Measurements from ENCODE around the gene ORC3.

The ORC3 gene

DNA sequence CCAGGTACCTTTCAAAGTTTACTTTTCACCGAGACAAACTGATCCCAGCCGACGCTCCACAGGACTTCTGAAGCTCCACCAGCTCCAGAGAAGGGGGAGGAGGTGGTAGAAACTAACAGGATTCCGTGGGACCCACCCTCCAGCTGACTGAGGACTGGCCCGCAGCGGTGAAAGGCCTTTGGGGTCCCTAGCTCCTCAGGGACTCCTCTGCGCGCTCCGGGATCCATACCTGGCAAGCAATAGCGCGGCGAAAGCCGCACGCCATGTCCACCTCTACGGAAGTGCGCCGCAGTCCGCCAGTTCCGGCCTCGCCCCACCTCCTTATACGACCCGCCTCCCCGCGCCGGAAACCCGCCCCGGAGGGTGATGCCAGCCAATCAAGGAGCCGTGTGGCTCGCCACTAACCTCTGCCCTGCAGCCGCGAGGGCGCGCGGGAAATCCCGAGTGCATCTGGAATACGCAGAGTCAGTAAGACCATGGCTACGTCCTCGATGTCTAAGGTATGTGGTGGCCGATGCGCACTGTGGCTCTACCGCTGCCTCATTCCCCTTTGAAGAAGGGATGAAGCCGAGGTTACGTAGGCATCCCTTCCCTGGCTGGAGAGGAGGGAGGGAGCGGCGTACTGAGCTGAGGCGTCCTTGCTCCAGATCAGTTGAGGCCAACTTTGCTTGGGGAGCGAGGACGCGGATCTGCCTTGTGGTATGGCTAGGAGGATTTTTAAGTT, at the start of gene ORC3, which contains the start of gene RARS2:
Gene ORC3, plus strand, starts transcription at position 443 of the 724 bp plus-strand sequence. Its CDS starts 34 bp downstream, at position 477.
Gene RARS2, minus strand, starts transcription at position 295 of the 724 bp plus-strand sequence. Its CDS starts 30 bp downstream, at position 265.
- in situ Hi-C loops (cut with MboI; ENCODE audit: low sequenced_read_pairs): no loop called here

GRCh38 chr6:87540539-87540938, 49.4 kb upstream of the ORC3 start:
- in situ Hi-C loops (cut with MboI; ENCODE audit: low sequenced_read_pairs): no loop called here

DNA sequence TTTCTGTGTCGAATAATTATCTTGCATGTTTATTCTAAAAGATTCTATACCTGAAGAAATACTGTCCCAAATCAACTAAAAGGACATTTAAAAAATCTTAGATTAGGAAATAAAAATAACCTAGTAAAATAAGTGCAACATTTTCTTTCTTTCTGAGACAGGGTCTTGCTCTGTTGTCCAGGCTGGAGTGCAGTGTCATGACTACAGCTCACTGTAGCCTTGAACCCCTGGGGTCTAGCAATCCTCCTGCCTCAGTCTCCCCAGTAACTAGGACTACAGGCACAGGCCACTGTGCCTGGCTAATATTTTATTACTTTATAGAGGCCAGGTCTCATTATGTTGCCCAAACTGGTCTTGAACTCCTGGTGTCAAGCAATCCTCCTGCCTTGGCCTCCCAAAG, 48.9 kb upstream of the ORC3 start:
- in situ Hi-C loops (cut with MboI; ENCODE audit: low sequenced_read_pairs): no loop called here

DNA sequence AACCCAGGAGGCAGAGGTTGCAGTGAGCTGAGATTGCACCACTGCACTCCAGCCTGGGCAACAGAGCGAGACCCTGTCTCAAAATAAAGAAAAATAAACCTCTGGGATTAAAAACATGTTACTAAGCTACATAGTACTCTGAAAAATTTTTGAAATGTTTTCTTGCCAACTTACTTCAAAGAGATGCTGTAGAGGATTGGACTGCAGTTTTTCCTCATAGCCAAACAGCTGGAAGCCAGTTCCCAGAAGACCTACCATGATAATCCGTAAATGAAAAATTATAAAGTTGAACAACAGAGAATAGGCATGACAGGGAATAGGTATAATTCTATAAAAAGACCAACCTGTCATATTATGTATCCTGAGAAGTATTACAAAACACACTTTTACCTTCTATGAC, 48.2 kb upstream of the ORC3 start:
- in situ Hi-C loops (cut with MboI; ENCODE audit: low sequenced_read_pairs): no loop called here

DNA sequence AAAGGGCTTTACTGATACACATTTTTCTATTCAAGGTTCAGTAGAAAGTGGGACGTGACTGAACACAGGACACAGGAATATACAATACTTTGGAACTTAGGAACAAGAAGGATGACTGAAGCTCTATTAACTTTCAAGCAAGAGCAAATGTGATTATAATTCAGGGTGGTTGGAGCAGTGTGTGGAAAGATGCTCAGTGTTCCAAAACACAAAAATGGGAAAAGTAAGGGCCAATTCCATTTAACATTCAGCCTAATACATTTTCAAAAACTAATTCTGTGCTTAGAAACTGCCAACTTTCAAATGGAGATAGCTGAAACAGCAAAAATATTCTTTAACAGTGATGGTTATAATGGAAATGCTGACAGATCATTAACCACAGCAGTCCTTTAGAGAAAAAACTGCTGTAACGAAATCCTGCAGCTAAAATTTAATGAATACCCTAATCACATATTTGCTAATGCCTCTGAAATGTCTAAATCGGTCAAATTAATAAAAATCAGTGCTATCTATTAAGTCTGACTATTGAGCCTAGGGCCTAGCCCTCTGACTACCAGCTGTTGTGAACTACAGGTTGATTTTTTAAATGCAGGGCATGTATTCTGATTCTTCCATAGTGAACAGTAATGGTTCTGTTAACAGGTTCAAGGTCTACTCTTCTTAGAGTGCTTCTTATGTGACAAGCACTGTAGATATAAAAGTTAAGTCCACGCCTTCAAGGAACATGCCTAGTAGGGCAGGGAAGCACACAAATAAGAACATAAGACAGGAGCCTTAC, 46.0 kb upstream of the ORC3 start:
- in situ Hi-C loops (cut with MboI; ENCODE audit: low sequenced_read_pairs): no loop called here

DNA sequence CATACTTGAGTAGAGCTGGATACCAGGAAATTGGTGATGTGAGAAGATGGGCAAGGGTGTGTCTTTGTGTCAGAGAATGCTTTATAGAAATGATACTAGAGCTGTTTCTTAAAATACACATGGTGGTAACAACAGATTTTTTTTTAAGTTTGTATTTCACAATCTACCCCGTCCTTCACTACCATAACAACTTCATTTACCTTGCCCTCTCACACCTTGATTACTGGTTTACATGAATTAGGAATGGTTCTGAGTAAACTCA, 45.5 kb upstream of the ORC3 start:
- in situ Hi-C loops (cut with MboI; ENCODE audit: low sequenced_read_pairs): no loop called here

DNA sequence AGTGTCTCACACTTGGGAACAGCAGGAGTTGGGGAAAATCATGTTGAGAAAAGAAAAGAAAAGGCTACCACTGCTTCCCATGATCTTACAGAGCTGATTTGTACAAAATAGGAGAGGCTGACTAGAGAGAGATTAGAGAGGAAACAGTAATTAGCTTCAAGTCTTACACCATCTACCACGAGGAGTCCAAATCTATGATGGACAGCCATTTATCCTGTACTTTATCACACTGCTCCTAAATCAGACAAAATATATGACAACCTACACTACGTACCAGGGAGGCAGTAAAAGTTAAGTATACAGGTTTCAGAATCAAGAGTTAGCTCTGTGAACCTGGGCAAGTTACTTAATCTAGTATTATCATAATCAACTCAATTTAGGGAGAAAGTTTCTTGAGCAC, 38.1 kb upstream of the ORC3 start:
- in situ Hi-C loops (cut with MboI; ENCODE audit: low sequenced_read_pairs): no loop called here

DNA sequence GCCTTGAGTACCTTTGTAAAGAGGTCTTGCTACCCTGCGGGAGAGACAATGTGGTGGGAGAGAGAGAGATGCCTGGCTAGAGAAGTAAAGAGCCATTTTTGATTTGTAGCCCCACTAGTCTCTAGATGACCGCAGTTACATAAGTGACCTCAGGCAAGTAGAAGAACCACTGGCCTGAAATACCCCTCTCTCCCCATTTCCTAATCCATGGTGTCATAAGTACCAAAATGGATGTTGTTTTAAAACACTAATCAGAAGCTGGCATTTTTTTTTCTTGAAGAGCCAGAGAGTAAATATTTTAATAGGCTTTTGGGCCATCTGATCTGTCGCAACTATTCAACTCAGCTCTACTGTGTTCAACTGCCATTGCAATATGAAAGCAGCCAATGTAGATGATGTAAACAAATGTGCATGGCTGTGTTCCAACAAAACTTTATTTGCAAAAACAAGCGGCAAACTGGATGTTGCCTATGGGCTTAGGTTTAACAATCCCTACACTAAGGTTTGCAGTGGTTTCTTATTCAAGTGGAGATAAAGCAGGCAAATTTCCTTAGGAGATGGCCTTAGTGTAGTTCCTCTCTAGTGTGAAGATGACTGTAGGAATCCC, 36.7 kb upstream of the ORC3 start:
- in situ Hi-C loops (cut with MboI; ENCODE audit: low sequenced_read_pairs): no loop called here

DNA sequence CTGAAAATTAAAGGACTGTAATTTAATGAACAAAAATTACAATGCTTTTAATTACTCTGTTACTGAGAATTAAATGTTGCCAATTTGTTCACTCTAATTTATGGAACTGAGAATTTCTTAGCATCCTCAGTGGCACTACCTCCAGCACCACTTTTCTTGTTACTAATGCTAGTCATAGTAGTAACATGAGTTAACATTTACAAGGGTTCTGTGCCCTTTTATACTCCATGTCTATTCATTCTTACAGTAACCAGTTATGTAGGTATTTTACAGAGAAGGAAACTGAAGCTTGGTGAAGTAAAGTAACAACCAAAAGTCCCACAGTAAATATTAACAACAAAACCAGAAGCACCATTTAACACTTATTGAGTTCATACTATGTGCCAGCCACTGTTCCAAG, 34.4 kb upstream of the ORC3 start:
- in situ Hi-C loops (cut with MboI; ENCODE audit: low sequenced_read_pairs): no loop called here

DNA sequence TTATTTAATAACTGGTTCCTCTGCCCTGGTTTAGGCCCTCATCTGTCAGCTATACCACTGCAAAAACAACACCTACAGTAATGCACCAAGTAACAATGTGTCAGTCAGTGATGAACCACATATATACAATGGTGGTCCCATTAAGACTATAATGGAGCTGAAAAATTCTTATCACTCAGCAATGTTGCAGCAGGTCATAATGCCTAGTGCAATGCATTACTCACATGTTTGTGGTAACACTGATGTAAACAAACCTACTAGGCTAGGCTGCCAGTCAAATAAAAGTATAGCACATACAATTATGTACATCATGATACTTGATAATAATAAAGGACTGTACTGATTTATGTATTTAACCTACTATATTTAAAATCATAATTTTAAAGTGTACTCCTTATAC, 31.5 kb upstream of the ORC3 start:
- in situ Hi-C loops (cut with MboI; ENCODE audit: low sequenced_read_pairs): no loop called here

DNA sequence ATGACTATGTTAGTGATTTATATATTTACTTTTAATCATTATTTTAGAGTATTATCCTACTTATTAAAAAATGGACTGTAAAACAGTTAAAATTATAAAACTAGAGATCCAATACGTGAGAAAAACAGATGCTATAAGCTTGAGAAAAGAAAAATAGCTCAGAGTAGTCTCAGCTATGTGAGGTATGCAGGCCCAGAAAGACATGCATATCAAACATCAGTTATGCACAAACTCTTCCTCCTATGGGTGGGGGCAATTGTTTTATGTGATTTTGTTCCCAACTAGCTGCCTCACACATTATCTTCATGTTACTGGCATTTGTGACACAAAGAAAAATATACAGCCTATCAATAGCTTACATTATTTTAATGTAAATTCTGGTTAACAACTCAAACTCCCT, 28.9 kb upstream of the ORC3 start:
- in situ Hi-C loops (cut with MboI; ENCODE audit: low sequenced_read_pairs): no loop called here

DNA sequence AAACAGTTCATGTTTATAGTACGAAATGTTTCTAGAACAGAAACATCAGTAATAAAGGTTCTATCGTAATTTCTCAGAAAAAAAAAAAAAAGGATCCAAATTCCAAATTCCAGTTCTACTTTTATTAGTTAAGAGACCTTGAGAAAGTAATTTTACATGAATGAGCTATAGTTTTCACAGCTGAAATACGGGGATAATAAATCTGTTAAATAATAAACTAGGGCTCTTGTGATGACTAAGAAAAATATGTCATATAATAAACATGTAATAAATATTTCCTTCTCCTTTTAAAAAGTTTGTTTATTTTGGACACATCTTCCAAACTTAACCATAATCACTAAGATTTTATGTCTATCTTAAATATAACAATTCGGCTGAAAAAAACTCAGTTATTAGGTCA, 17.9 kb upstream of the ORC3 start:
- in situ Hi-C loops (cut with MboI; ENCODE audit: low sequenced_read_pairs): no loop called here

DNA sequence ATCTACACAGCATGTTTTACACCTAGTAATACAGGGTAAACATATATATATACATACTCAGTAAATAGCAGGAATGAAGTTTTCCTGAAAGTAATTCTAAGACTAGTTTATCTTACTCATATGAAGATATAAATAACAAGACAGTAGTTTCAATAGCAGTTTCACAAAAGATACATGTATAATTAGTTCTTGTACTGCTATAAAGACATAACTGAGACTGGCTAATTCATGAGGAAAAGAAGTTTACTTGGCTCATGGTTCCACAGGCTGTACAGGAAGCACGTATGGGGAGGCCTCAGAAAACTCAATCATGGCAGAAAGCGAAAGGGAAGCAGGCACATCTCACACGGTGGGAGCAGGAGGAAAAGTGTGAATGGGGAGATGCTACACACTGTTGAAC, 17.1 kb upstream of the ORC3 start:
- in situ Hi-C loops (cut with MboI; ENCODE audit: low sequenced_read_pairs): no loop called here

- in situ Hi-C loops (cut with MboI; ENCODE audit: low sequenced_read_pairs): no loop called here
These were observed 16.5 kb upstream of the ORC3 start for GRCh38 chr6:87573307-87574024.

- in situ Hi-C loops (cut with MboI; ENCODE audit: low sequenced_read_pairs): no loop called here
These were observed 15.6 kb upstream of the ORC3 start for GRCh38 chr6:87574237-87574804.

- in situ Hi-C loops (cut with MboI; ENCODE audit: low sequenced_read_pairs): no loop called here
These were observed 14.5 kb upstream of the ORC3 start for GRCh38 chr6:87575423-87575822.

GRCh38 chr6:87583822-87584221, 6.1 kb upstream of the ORC3 start:
- in situ Hi-C loops (cut with MboI; ENCODE audit: low sequenced_read_pairs): no loop called here

- in situ Hi-C loops (cut with MboI; ENCODE audit: low sequenced_read_pairs): no loop called here
These were observed 3.4 kb upstream of the ORC3 start for GRCh38 chr6:87586371-87587077.

- in situ Hi-C loops (cut with MboI; ENCODE audit: low sequenced_read_pairs): no loop called here
These were observed 1.1 kb upstream of the ORC3 start for GRCh38 chr6:87588756-87589407.

DNA sequence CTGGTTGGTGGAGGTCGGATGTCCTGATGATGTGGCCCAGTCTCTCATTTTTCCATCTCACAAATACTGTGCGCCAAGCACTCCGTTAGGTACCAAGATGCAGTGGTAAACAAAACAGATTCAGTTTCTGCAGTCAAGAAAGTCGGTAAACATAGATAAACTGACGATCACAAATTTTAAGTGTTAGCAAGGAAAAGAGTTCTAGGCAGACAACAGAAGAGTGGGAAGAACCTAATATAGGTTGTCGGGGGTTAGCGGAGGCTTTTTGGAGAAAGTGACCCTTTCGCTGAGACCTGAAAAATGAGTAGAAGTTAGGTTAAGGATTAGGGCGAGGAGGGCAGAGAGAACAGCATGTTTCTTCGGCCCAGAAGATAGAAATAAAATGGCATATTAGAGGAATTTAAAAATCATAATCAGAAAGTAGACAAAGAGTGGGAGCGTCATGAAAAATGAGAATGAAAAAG, 514 bp downstream of the ORC3 start:
- in situ Hi-C loops (cut with MboI; ENCODE audit: low sequenced_read_pairs): no loop called here

Data from HL-60/S4 (cell line).